T-cell (primary cell): ENCODE results near the gene SH3GL3. TPM values are rescaled to one million over a fixed set of nuclear protein-coding genes. Genes with fewer than 3 reads are reported as not detected.

ENCODE experiments used
- ATAC-seq, 4 experiments: fragments of 200-7000 bp in 3 of 4; fragments of 150-1000 bp in 1 of 4; cut with Tn5 transposase; replicated peaks in 1 of 4; 1 replicate in 3 of 4; 2 replicates in 1 of 4; pipeline ENCODE4 v1.10.0; 2021; ENCODE audit warnings: moderate library complexity in 3 of 4, mild to moderate bottlenecking in 2 of 4, moderate number of reproducible peaks in 1 of 4
- CTCF ChIA-PET, 2 donors: fragments of 300-600 bp; sonication (Branson Sonifier 250); formaldehyde crosslinking; loops; one replicate each; lab custom pipeline; 2022; ENCODE audit warnings: antibody characterized with exemption in 2 of 2; lab: Charles Lee
- POLR2A ChIA-PET, 2 donors: fragments of 300-600 bp; sonication (Branson Sonifier 250); formaldehyde crosslinking; loops; one replicate each; lab custom pipeline; 2022; ENCODE audit warnings: antibody characterized with exemption in 2 of 2; lab: Charles Lee
- DNase-seq, 35 experiments: peaks; one replicate each; pipeline versions ENCODE4 v3.0.0 to v3.0.0-alpha.2; 2013 to 2023
- H3K27ac ChIP-seq: one replicate; pipeline ENCODE4 v1.5.1; 2013; ENCODE audit warnings: low read length
- H3K27me3 ChIP-seq, 2 experiments: replicated peaks in 1 of 2; 1 replicate in 1 of 2; 2 replicates in 1 of 2; pipeline versions ENCODE4 v1.6.1 to v1.7.0; 2013; ENCODE audit warnings: low read length in 1 of 2, mixed read lengths in 1 of 2; ENCODE audit not compliant: control insufficient read depth in 2 of 2, insufficient read depth in 2 of 2; ENCODE audit errors: extremely low read depth in 1 of 2
- H3K36me3 ChIP-seq, 2 donors: 1 replicate in 1 of 2; 2 replicates in 1 of 2; pipeline versions ENCODE4 v1.6.1 to v1.7.0; 2013; ENCODE audit warnings: low read length in 1 of 2; ENCODE audit not compliant: control insufficient read depth in 2 of 2, insufficient read depth in 1 of 2; ENCODE audit errors: extremely low read depth in 1 of 2
- H3K4me1 ChIP-seq, 2 experiments: 1 replicate in 1 of 2; 2 replicates in 1 of 2; pipeline versions ENCODE4 v1.6.1 to v1.7.0; 2013; ENCODE audit warnings: low read length in 2 of 2, mixed read lengths in 1 of 2; ENCODE audit not compliant: insufficient read depth in 2 of 2, control insufficient read depth in 1 of 2; ENCODE audit errors: extremely low read depth in 1 of 2
- H3K4me3 ChIP-seq, 2 donors: 1 replicate in 1 of 2; 2 replicates in 1 of 2; pipeline versions ENCODE4 v1.5.1 to v1.7.0; 2013; ENCODE audit warnings: mild to moderate bottlenecking in 2 of 2, low read length in 1 of 2, moderate library complexity in 1 of 2; ENCODE audit not compliant: control insufficient read depth in 1 of 2; ENCODE audit errors: extremely low read depth in 1 of 2
- H3K9me3 ChIP-seq: 2 replicates; pipeline ENCODE4 v1.7.0; 2013
- H3K27ac Mint-ChIP-seq, 2 donors: one replicate each; pipeline ENCODE4 v1.8.0; 2020 to 2021; ENCODE audit warnings: mild to moderate bottlenecking in 2 of 2, mixed read lengths in 2 of 2
- H3K27me3 Mint-ChIP-seq, 2 donors: one replicate each; pipeline ENCODE4 v1.8.0; 2021 to 2022; ENCODE audit warnings: mixed read lengths in 2 of 2
- H3K36me3 Mint-ChIP-seq: one replicate; pipeline ENCODE4 v1.8.0; 2021; ENCODE audit warnings: mixed read lengths
- H3K4me1 Mint-ChIP-seq, 3 donors: one replicate each; pipeline ENCODE4 v1.8.0; 2020 to 2022; ENCODE audit warnings: mixed read lengths in 3 of 3, mild to moderate bottlenecking in 1 of 3
- H3K4me3 Mint-ChIP-seq, 3 donors: one replicate each; pipeline ENCODE4 v1.8.0; 2020 to 2022; ENCODE audit warnings: mild to moderate bottlenecking in 3 of 3, mixed read lengths in 3 of 3, moderate library complexity in 3 of 3
- H3K9me3 Mint-ChIP-seq, 3 donors: one replicate each; pipeline ENCODE4 v1.8.0; 2020 to 2022; ENCODE audit warnings: mixed read lengths in 3 of 3
- WGBS: methylation state at CpG from one replicate; pipeline ENCODE4 v1.1.5; 2013; ENCODE audit warnings: missing lambda C conversion rate; ENCODE audit not compliant: insufficient coverage; 5-methylcytosine and 5-hydroxymethylcytosine counted together
- total RNA-seq, 35 experiments: library from RNA in 6 of 35; stranded (reverse) in 6 of 35; fragments of 120-200 nt in 1 of 35; gene quantifications; one replicate each; pipeline versions ENCODE4 v1.2.1 to v1.2.4 and lab custom pipeline; 2013 to 2026

SH3GL3 gene
- total RNA-seq, 5 donors from 2014 or later (not counting 1 experiment from before 2014, with no cell fraction given), result not detected

DNA sequence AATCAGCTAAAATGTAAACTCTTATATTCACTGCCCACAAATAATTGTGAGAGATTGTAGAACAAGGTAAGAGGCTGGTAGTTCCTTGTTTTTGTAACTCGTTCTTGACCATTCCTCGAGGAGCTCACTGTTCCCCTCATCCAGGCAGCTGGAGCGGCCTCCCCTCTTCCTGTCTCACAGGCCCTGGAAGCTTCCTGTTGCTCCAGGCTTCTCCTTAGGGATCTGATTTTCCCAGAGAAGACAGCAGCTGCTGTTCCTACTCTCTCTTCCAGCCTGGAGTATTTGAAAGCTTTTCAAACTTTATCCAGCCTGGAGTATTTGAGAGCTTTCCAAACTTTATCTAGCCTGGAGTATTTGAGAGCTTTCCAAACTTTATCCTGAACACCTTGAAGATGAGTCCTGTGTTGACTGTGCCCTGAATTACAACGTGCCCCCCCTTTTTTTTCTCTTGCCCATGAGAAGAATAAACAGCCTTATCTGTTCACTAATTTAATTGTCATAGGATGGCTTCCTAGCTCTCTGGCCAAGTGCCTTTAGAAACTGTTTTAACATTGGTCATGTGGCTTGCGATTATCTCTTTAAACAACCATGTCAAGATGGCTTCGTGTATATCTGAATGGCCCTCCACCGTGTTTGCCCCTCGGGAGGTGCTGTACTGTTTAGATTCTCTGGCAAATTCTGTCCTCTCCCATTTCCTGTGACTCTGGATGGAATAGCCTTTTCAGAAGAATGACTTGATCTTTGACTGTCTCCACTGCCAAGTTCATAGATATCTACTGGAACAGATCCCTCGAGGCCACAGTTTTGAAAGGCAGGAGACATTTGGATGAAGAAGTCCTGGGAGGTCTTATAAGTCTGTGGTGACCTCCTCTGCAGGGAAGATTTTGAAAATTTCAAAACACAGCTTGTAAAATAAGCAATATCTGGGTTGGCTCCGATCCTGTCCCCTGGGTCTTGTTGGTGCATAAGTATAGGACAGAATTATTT, 211.6 kb downstream of the SH3GL3 start:
- peaks cover 0 to 20% of the 10 kb centered on the region in 2 experiments for H3K27me3 ChIP-seq
- Mint-ChIP-seq H3K36me3 (no peaks in the 10 kb centered on the region), H3K27me3 (peaks cover 16 to 22% of the 10 kb centered on the region in 2 donors), H3K4me1 (no peaks in the 10 kb centered on the region), H3K4me3 (no peak overlapping the region), H3K9me3 (peaks cover 3 to 8% (median 4%) of the 10 kb centered on the region in 3 donors), H3K27ac (no peak overlapping the region)
- WGBS, result 80% methylated on average over 6 of the region's 10 CpGs
- ChIA-PET POLR2A (no interaction called here), CTCF (no interaction called here)
- no peaks in the 10 kb centered on the region for H3K9me3 ChIP-seq
- no peak overlapping the region for H3K27ac ChIP-seq
- H3K4me3 ChIP-seq, result no peak overlapping the region
- DNase-seq (no peak), ATAC-seq (no peak)
- H3K36me3 ChIP-seq, result no peaks in the 10 kb centered on the region
- H3K4me1 ChIP-seq, result no peaks in the 10 kb centered on the region

DNA sequence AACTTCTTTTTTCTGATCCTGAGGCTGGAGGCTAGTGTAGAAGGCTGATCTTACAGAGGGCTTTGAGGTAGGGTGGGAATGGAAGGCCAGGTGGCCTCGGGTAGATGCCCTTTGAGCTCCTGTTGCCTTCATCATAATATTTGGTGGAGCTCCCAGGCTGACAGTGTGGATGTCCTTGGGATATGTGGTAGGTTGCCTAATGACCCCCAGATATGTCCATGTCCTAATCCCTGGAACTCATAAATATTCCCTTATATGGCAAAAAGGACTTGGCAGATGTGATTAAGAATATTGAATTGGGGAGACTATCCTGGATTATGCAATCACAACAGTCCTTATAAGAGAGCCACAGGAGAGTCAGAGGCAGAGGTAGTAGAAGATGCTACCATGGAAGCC, 212.3 kb downstream of the SH3GL3 start:
- H3K27ac ChIP-seq, result no peak overlapping the region
- Mint-ChIP-seq H3K4me3 (no peak overlapping the region), H3K4me1 (no peaks in the 10 kb centered on the region), H3K36me3 (no peaks in the 10 kb centered on the region), H3K27me3 (peaks cover 16 to 23% of the 10 kb centered on the region in 2 donors), H3K9me3 (peaks cover 3 to 10% (median 4%) of the 10 kb centered on the region in 3 donors), H3K27ac (no peak overlapping the region)
- POLR2A ChIA-PET, result no interaction called here
- CTCF ChIA-PET, result no interaction called here
- no peak for ATAC-seq
- H3K9me3 ChIP-seq, result no peaks in the 10 kb centered on the region
- H3K4me1 ChIP-seq, result no peaks in the 10 kb centered on the region
- no peaks in the 10 kb centered on the region for H3K36me3 ChIP-seq
- peaks cover 0 to 15% of the 10 kb centered on the region in 2 experiments for H3K27me3 ChIP-seq
- WGBS, result no CpG with 5 or more reads among the region's 1 CpG
- DNase-seq, result no peak
- no peak overlapping the region for H3K4me3 ChIP-seq

DNA sequence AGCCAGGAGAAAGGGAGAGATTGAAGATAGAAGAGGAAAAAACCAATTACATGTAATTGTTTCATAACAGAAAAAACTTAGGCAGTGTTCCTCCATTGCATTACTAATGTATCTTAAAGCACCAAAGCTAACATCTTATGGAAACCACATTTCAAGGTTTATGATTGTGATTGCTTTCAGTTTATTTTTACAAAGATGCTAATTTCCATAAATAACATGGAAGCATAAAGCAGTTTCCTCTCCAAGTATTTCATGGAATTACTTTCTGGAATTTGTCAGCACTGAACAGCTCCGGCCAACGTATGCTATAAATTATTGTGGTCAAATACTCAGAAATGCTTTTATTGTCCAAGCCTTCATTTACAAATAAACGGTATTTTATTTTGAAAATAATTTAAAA, 218.3 kb downstream of the SH3GL3 start:
- H3K9me3 ChIP-seq, result no peaks in the 10 kb centered on the region
- no peak for ATAC-seq

More for the DNA sequence above, 218.3 kb downstream of the SH3GL3 start:
- ChIA-PET POLR2A (no interaction called here), CTCF (no interaction called here)
- no CpG with 5 or more reads among the region's 3 CpGs for WGBS
- Mint-ChIP-seq H3K27ac (no peak overlapping the region), H3K4me3 (no peak overlapping the region), H3K36me3 (no peaks in the 10 kb centered on the region), H3K4me1 (no peaks in the 10 kb centered on the region), H3K27me3 (peaks cover 2 to 6% of the 10 kb centered on the region in 2 donors), H3K9me3 (peaks cover 0 to 5% (median 3%) of the 10 kb centered on the region in 3 donors)
- Histone ChIP-seq H3K27me3 (peaks cover 2 to 3% of the 10 kb centered on the region in 2 experiments), H3K4me1 (no peaks in the 10 kb centered on the region), H3K36me3 (no peaks in the 10 kb centered on the region), H3K4me3 (no peak overlapping the region), H3K27ac (no peak overlapping the region)
- DNase-seq, result no peak

Other genes with a start within 250 kb of the SH3GL3 start
- 10 to 100 TPM in 2 of 5 donors, 1 to 10 TPM in 3; 3.7 to 13.4 (median 9.9) TPM for gene HDGFL3, start 239.5 kb upstream of the SH3GL3 start, total RNA-seq
- not detected for gene BNC1, start 162.7 kb upstream of the SH3GL3 start, total RNA-seq
- gene ADAMTSL3, start 206.8 kb downstream of the SH3GL3 start, total RNA-seq, result under 1 TPM in 4 of 5 donors, not detected in 1; 0.07 to 0.15 (median 0.12) TPM